GM12892 (cell line): ENCODE data around the gene SH3RF2.

Experiments used
- POLR2A ChIP-seq: IDR thresholded peaks from 2 replicates; pipeline ENCODE4 v1.6.1; 2011; ENCODE audit warnings: low read depth, low read length, control low read depth
- POLR2AphosphoS5 ChIP-seq: IDR thresholded peaks from 2 replicates; pipeline ENCODE4 v1.6.1; 2011; ENCODE audit warnings: low read depth, low read length, control low read depth
- TAF1 ChIP-seq: IDR thresholded peaks from 2 replicates; pipeline ENCODE4 v1.6.1; 2011; ENCODE audit warnings: low read depth, mild to moderate bottlenecking, control low read depth, low read length, borderline replicate concordance

DNA sequence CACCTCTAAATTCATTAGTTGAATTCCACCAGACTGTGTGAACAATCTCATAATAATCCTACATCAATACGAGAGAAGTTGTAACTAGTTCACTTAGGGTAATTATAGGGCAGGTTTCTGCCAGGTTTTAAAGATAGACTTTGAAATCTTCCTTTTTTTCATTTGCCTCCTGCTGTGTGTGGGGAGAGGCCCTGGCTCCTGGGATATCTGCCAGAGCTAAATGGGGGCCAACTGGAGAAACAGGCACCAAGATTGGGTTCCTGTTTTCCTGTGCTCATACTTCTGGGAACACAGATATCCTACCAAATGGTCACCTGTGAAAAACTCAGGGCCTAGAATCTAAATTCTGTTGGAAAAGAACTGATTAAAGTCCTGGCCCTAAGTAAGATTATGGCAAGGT lies 42.3 kb downstream of the SH3RF2 start:
- TF ChIP-seq POLR2A (no peak), TAF1 (no peak), POLR2AphosphoS5 (no peak)
